Thymus (tissue), 11 donors: Measurements from ENCODE around the gene CPXM1. TPM values are rescaled to one million over a fixed set of nuclear protein-coding genes. Genes with fewer than 3 reads are reported as not detected.

Source experiments
- DNase-seq, 9 donors: peaks; one replicate each; pipeline ENCODE4 v3.0.0-alpha.2; 2013; ENCODE audit warnings: low spot score in 9 of 9, low read depth in 6 of 9, missing footprints in 1 of 9
- H3K27ac ChIP-seq, 2 donors: one replicate each; pipeline ENCODE4 v1.5.1; 2013; ENCODE audit warnings: control low read depth in 1 of 2, low read depth in 1 of 2, low read length in 1 of 2, mild to moderate bottlenecking in 1 of 2, moderate library complexity in 1 of 2
- H3K27me3 ChIP-seq, 2 donors: one replicate each; pipeline ENCODE4 v1.5.1; 2013; ENCODE audit warnings: low read length in 1 of 2; ENCODE audit not compliant: control insufficient read depth in 2 of 2, insufficient read depth in 1 of 2
- H3K36me3 ChIP-seq, 2 donors: one replicate each; pipeline ENCODE4 v1.5.1; 2013; ENCODE audit warnings: low read length in 1 of 2, mild to moderate bottlenecking in 1 of 2, moderate library complexity in 1 of 2; ENCODE audit not compliant: control insufficient read depth in 2 of 2, insufficient read depth in 2 of 2
- H3K4me1 ChIP-seq, 2 donors: one replicate each; pipeline ENCODE4 v1.5.1; 2013; ENCODE audit warnings: low read length in 2 of 2; ENCODE audit not compliant: control insufficient read depth in 2 of 2, insufficient read depth in 2 of 2
- H3K4me3 ChIP-seq, 2 donors: one replicate each; pipeline ENCODE4 v1.5.1; 2013; ENCODE audit warnings: low read length in 2 of 2, control low read depth in 1 of 2, mild to moderate bottlenecking in 1 of 2
- H3K9me3 ChIP-seq, 2 donors: one replicate each; pipeline ENCODE4 v1.5.1; 2013; ENCODE audit warnings: low read length in 1 of 2, mild to moderate bottlenecking in 1 of 2; ENCODE audit not compliant: control insufficient read depth in 2 of 2, insufficient read depth in 1 of 2
- WGBS: extraction: QIAGEN DNeasy Blood & Tissue Kit; methylation state at CpG from one replicate; pipeline ENCODE4 v1.1.7; 2013; 5-methylcytosine and 5-hydroxymethylcytosine counted together
- polyA plus RNA-seq: library from polyadenylated mRNA; stranded (reverse); fragments of 200-250 nt; gene quantifications from one replicate; pipeline ENCODE4 v1.2.3, GENCODE V29; 2013
- total RNA-seq: library from RNA; stranded (reverse); fragments of 120-200 nt; gene quantifications from one replicate; pipeline ENCODE4 v1.2.4, GENCODE V29; 2013
- donor health status: healthy.

CPXM1 gene
- total and polyA plus RNA-seq, 2 donors: 11.9 to 14.1 TPM

- Histone ChIP-seq H3K4me3 (no peak overlapping the region), H3K4me1 (peaks cover 0 to 9% of the 10 kb centered on the region in 2 donors), H3K9me3 (no peaks in the 10 kb centered on the region), H3K27me3 (peaks cover 15 to 57% of the 10 kb centered on the region in 2 donors), H3K36me3 (no peaks in the 10 kb centered on the region), H3K27ac (no peak overlapping the region)
- no peak for DNase-seq
- WGBS: 95% methylated on average over 5 of the region's 5 CpGs
Observed at GRCh38 chr20:2757969-2758368, 42.5 kb downstream of the CPXM1 start.

GRCh38 chr20:2757001-2757400 is 43.4 kb downstream of the CPXM1 start:
- Histone ChIP-seq H3K4me1 (peaks cover 6 to 15% of the 10 kb centered on the region in 2 donors), H3K36me3 (no peaks in the 10 kb centered on the region), H3K27ac (no peak overlapping the region), H3K4me3 (no peak overlapping the region), H3K9me3 (no peaks in the 10 kb centered on the region), H3K27me3 (peaks cover 20 to 61% of the 10 kb centered on the region in 2 donors)
- WGBS: 98% methylated on average over 5 of the region's 5 CpGs
- no peak for DNase-seq

GRCh38 chr20:2756056-2756611 is 44.3 kb downstream of the CPXM1 start:
- H3K27me3 ChIP-seq: peaks cover 28 to 70% of the 10 kb centered on the region in 2 donors

GRCh38 chr20:2755451-2756055 is 44.9 kb downstream of the CPXM1 start:
- Histone ChIP-seq H3K9me3 (no peaks in the 10 kb centered on the region), H3K4me1 (peaks cover 11 to 17% of the 10 kb centered on the region in 2 donors), H3K27ac (no peak overlapping the region), H3K36me3 (no peaks in the 10 kb centered on the region), H3K27me3 (peaks cover 33 to 76% of the 10 kb centered on the region in 2 donors), H3K4me3 (no peak overlapping the region)
- no peak for DNase-seq
- 76% methylated on average over 18 of the region's 18 CpGs for WGBS

More at GRCh38 chr20:2756056-2756611, 44.3 kb downstream of the CPXM1 start:
- no peaks in the 10 kb centered on the region for H3K36me3 ChIP-seq
- DNase-seq: no peak
- 61% methylated on average over 5 of the region's 5 CpGs for WGBS
- H3K4me3 ChIP-seq: no peak overlapping the region
- peaks cover 11 to 17% of the 10 kb centered on the region in 2 donors for H3K4me1 ChIP-seq
- no peaks in the 10 kb centered on the region for H3K9me3 ChIP-seq
- no peak overlapping the region for H3K27ac ChIP-seq

GRCh38 chr20:2754424-2754823 is 46.0 kb downstream of the CPXM1 start:
- Histone ChIP-seq H3K4me3 (no peak overlapping the region), H3K36me3 (no peaks in the 10 kb centered on the region), H3K27me3 (peaks cover 43 to 83% of the 10 kb centered on the region in 2 donors), H3K27ac (no peak overlapping the region), H3K4me1 (peaks cover 10 to 11% of the 10 kb centered on the region in 2 donors), H3K9me3 (peaks cover 0 to 1% of the 10 kb centered on the region in 2 donors)
- 87% methylated on average over 2 of the region's 2 CpGs for WGBS
- DNase-seq: no peak

DNA sequence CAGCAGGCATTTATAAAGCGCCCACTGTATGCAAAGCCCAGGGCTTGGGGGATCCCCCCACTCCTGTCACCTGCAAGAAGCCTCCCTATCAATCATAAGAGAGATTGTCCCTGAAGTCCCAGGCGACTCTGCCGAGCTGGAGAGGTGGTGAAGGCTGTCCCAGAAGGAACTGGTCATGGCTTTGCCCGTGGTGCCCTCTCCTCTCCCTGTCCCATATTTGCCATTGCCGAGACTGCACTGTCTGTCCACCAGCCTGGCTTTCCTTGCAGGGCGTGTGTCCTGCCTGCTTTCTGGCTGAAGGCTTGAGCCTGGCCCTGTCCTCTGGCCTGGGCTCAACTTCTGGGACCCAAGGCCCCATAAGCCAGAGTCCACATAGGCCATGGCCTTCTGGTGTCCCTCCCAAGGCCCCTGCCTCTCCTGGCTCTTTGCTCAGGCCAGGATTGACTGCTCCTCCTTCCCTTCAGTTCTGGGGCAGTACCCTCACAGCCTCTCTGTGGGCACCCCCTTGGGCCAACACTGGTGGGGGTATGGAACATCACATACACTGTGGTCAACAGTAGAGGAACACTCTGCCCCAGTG is 46.9 kb downstream of the CPXM1 start:
- H3K36me3 ChIP-seq: no peaks in the 10 kb centered on the region
- H3K27me3 ChIP-seq: peaks cover 52 to 86% of the 10 kb centered on the region in 2 donors
- H3K4me1 ChIP-seq: peaks cover 10 to 11% of the 10 kb centered on the region in 2 donors
- WGBS: 90% methylated on average over 6 of the region's 6 CpGs
- DNase-seq: no peak
- H3K27ac ChIP-seq: no peak overlapping the region
- peaks cover 0 to 1% of the 10 kb centered on the region in 2 donors for H3K9me3 ChIP-seq
- H3K4me3 ChIP-seq: no peak overlapping the region

GRCh38 chr20:2752567-2753460 is 47.6 kb downstream of the CPXM1 start:
- Histone ChIP-seq H3K4me3 (peak overlapping the region in 1 of 2 donors; percentile 36), H3K27ac (no peak overlapping the region), H3K27me3 (peaks cover 54 to 92% of the 10 kb centered on the region in 2 donors), H3K9me3 (peaks cover 0 to 1% of the 10 kb centered on the region in 2 donors), H3K4me1 (peaks cover 10 to 11% of the 10 kb centered on the region in 2 donors), H3K36me3 (no peaks in the 10 kb centered on the region)
- 7% methylated on average over 47 of the region's 47 CpGs for WGBS
- DNase-seq: peak in 1 of 9 donors; percentile 36

DNA sequence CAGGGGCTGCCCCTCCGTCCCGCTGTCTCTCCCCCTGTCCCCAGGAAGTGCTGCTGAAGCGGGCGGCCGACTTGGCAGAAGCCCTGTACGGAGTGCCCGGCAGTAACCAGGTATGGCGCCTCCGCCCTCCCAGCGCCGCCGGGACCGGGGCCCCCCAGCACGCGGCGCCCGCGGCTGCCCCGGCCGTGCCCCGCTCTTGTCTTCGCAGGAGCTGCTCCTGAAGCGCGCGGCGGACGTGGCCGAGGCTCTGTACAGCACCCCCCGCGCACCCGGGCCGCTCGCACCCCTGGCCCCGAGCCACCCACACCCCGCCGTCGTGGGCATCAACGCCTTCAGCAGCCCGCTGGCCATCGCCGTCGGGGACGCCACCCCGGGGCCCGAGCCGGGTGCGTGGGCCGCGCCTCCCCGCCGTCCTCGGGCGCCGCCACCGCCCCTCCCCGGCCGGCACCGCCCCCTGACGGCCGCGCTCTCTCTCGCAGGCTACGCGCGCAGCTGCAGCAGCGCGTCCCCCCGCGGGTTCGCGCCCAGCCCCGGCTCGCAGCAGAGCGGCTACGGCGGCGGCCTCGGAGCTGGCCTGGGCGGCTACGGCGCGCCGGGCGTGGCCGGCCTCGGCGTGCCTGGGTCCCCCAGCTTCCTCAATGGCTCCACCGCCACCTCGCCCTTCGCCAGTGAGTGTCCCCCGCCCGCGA is 48.4 kb downstream of the CPXM1 start:
- Histone ChIP-seq H3K9me3 (peaks cover 0 to 1% of the 10 kb centered on the region in 2 donors), H3K27ac (no peak overlapping the region), H3K36me3 (no peaks in the 10 kb centered on the region), H3K27me3 (peaks cover 55 to 98% of the 10 kb centered on the region in 2 donors), H3K4me3 (peak overlapping the region in 1 of 2 donors; percentile 36), H3K4me1 (peaks cover 10 to 11% of the 10 kb centered on the region in 2 donors)
- no peak for DNase-seq
- WGBS: 2% methylated on average over 93 of the region's 93 CpGs
